Neural cell (in vitro differentiated cells): Measurements from ENCODE around the gene ZFC3H1. TPM values are rescaled to one million over a fixed set of nuclear protein-coding genes. Genes with fewer than 3 reads are reported as not detected.

Experiments
- H2AFZ ChIP-seq: fragments of 200-600, 300-800 bp; sonication (generic), shearing (Covaris generic); 2 replicates; pipeline ENCODE4 v1.6.0; 2014; ENCODE audit warnings: low read depth, mild to moderate bottlenecking, antibody characterized with exemption, low read length, moderate library complexity
- H3F3A ChIP-seq: fragments of 200-600 bp; shearing (Covaris generic); 2 replicates; pipeline ENCODE4 v1.6.1; 2016; ENCODE audit warnings: mild to moderate bottlenecking, moderate library complexity, mixed read lengths, antibody characterized with exemption, low read length; ENCODE audit not compliant: insufficient read depth, poor library complexity, severe bottlenecking
- H3K27ac ChIP-seq: fragments of 200-600, 300-800 bp; sonication (generic), shearing (Covaris generic); 2 replicates; pipeline ENCODE4 v1.5.1; 2014; ENCODE audit warnings: mild to moderate bottlenecking, low read length, moderate library complexity
- H3K27me3 ChIP-seq: fragments of 300-800, 200-600 bp; sonication (generic), shearing (Covaris generic); 2 replicates; pipeline ENCODE4 v1.6.0; 2014; ENCODE audit warnings: mild to moderate bottlenecking, low read depth, low read length, moderate library complexity; ENCODE audit not compliant: insufficient read depth
- H3K36me3 ChIP-seq: fragments of 300-800, 200-600 bp; sonication (generic), shearing (Covaris generic); 2 replicates; pipeline ENCODE4 v1.5.1; 2014; ENCODE audit warnings: mild to moderate bottlenecking, antibody characterized with exemption, low read length, moderate library complexity; ENCODE audit not compliant: insufficient read depth
- H3K4me2 ChIP-seq: fragments of 300-800, 200-600 bp; sonication (generic), shearing (Covaris generic); 2 replicates; pipeline ENCODE4 v1.6.0; 2014; ENCODE audit warnings: mild to moderate bottlenecking, low read length
- H3K4me3 ChIP-seq: fragments of 300-800, 200-600 bp; sonication (generic), shearing (Covaris generic); 2 replicates; pipeline ENCODE4 v1.5.1; 2014; ENCODE audit warnings: mild to moderate bottlenecking, low read length, moderate library complexity
- H3K79me2 ChIP-seq: fragments of 200-600 bp; shearing (Covaris generic); replicated peaks from 2 replicates; pipeline ENCODE4 v1.6.0; 2014; ENCODE audit warnings: mild to moderate bottlenecking, low read length, moderate library complexity; ENCODE audit not compliant: insufficient read depth
- H3K9ac ChIP-seq: fragments of 300-800, 200-600 bp; sonication (generic), shearing (Covaris generic); 2 replicates; pipeline ENCODE4 v1.6.1; 2016; ENCODE audit warnings: mild to moderate bottlenecking, low read length, mixed read lengths
- H3K9me2 ChIP-seq: fragments of 200-600 bp; shearing (Covaris generic); 2 replicates; pipeline ENCODE4 v1.6.1; 2016; ENCODE audit warnings: mild to moderate bottlenecking, low read length, mixed read lengths; ENCODE audit not compliant: insufficient read depth
- H3K9me3 ChIP-seq: fragments of 200-600, 300-800 bp; sonication (generic), shearing (Covaris generic); 2 replicates; pipeline ENCODE4 v1.6.1; 2016; ENCODE audit warnings: mild to moderate bottlenecking, mixed run types, low read length, moderate library complexity, mixed read lengths
- H4K20me1 ChIP-seq: fragments of 200-600 bp; shearing (Covaris generic); 2 replicates; pipeline ENCODE4 v1.6.1; 2016; ENCODE audit warnings: mild to moderate bottlenecking, mixed run types; ENCODE audit not compliant: insufficient read depth
- EP300 ChIP-seq: fragments of 450-650 bp; conservative IDR thresholded peaks from 2 replicates; pipeline ENCODE4 v1.6.1; 2014; ENCODE audit warnings: antibody characterized with exemption, mild to moderate bottlenecking, moderate library complexity; ENCODE audit not compliant: poor library complexity, severe bottlenecking
- EZH2 ChIP-seq: fragments of 200-600, 300-800 bp; shearing (Covaris generic), sonication (generic); IDR thresholded peaks from 2 replicates; pipeline ENCODE4 v1.6.1; 2014; ENCODE audit warnings: antibody characterized with exemption, low read length, borderline replicate concordance, mild to moderate bottlenecking; ENCODE audit not compliant: insufficient read depth, poor library complexity, severe bottlenecking
- MXI1 ChIP-seq: fragments of 450-650 bp; conservative IDR thresholded peaks from 2 replicates; pipeline ENCODE4 v1.6.1; 2014; ENCODE audit warnings: antibody characterized with exemption, mild to moderate bottlenecking; ENCODE audit not compliant: poor library complexity, severe bottlenecking
- POLR2AphosphoS5 ChIP-seq: IDR thresholded peaks from 2 replicates; pipeline ENCODE4 v1.6.1; 2012
- RAD21 ChIP-seq: fragments of 450-650 bp; conservative IDR thresholded peaks from 2 replicates; pipeline ENCODE4 v1.6.1; 2014; ENCODE audit warnings: antibody characterized with exemption, mild to moderate bottlenecking, moderate library complexity
- SMC3 ChIP-seq: fragments of 450-650 bp; conservative IDR thresholded peaks from 2 replicates; pipeline ENCODE4 v1.6.1; 2014; ENCODE audit warnings: antibody characterized with exemption, mild to moderate bottlenecking, moderate library complexity; ENCODE audit not compliant: poor library complexity
- TAF1 ChIP-seq: IDR thresholded peaks from 2 replicates; pipeline ENCODE4 v1.6.1; 2012; ENCODE audit warnings: low read depth
- polyA plus RNA-seq: library from polyadenylated mRNA; depleted of rRNA; stranded (reverse); fragments of >200 nt; gene quantifications from 2 replicates; pipeline ENCODE4 v1.2.3, GENCODE V29; 2014
- TF ChIP-seq, protein P1 (sequence below): fragments of 450-650 bp; IDR thresholded peaks from 2 replicates; pipeline ENCODE4 v1.5.1; 2014; ENCODE audit warnings: antibody characterized with exemption, mild to moderate bottlenecking, moderate library complexity; ENCODE audit not compliant: poor library complexity, severe bottlenecking
- TF ChIP-seq, protein P2 (sequence below): IDR thresholded peaks from 2 replicates; pipeline ENCODE4 v1.6.1; 2012; ENCODE audit warnings: borderline replicate concordance

ZFC3H1 gene
- polyA plus RNA-seq, 1 donor from 2014 or later, result 45.5 TPM

DNA sequence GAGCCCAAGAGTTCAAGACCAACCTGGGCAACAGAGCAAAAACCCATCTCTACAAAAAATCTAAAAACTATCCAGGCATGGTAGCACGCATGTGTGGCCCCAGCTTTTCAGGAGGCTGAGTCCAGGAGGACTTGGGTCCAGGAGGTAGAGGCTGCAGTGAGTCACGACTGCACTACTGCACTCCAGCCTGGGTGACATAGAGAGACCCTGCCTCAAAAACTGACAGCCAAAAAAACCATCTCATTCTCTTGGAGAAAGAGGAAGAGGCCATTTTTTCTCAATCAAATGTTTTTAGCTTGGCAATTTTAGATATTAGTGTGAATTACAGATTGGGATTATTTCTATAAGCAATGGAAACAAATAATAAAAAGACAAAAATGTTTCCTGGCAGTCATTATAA lies 38.2 kb downstream of the ZFC3H1 start:
- H2AFZ ChIP-seq, result no peak overlapping the region
- H3K9me2 ChIP-seq, result no peaks in the 10 kb centered on the region
- H4K20me1 ChIP-seq, result no peaks in the 10 kb centered on the region
- no peaks in the 10 kb centered on the region for H3K27me3 ChIP-seq
- no peaks in the 10 kb centered on the region for H3K79me2 ChIP-seq
- H3K36me3 ChIP-seq, result peaks cover 17% of the 10 kb centered on the region
- H3K4me2 ChIP-seq, result no peak overlapping the region
- H3K9ac ChIP-seq, result no peak overlapping the region
- no peaks in the 10 kb centered on the region for H3F3A ChIP-seq
- no peak overlapping the region for H3K27ac ChIP-seq
- H3K9me3 ChIP-seq, result no peaks in the 10 kb centered on the region
- TF ChIP-seq EZH2 (no peak), SMC3 (no peak), POLR2AphosphoS5 (no peak), TAF1 (no peak), MXI1 (no peak), RAD21 (no peak), EP300 (no peak)
- TF ChIP-seq, protein P1, sequence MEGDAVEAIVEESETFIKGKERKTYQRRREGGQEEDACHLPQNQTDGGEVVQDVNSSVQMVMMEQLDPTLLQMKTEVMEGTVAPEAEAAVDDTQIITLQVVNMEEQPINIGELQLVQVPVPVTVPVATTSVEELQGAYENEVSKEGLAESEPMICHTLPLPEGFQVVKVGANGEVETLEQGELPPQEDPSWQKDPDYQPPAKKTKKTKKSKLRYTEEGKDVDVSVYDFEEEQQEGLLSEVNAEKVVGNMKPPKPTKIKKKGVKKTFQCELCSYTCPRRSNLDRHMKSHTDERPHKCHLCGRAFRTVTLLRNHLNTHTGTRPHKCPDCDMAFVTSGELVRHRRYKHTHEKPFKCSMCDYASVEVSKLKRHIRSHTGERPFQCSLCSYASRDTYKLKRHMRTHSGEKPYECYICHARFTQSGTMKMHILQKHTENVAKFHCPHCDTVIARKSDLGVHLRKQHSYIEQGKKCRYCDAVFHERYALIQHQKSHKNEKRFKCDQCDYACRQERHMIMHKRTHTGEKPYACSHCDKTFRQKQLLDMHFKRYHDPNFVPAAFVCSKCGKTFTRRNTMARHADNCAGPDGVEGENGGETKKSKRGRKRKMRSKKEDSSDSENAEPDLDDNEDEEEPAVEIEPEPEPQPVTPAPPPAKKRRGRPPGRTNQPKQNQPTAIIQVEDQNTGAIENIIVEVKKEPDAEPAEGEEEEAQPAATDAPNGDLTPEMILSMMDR, result no peak
- TF ChIP-seq, protein P2, sequence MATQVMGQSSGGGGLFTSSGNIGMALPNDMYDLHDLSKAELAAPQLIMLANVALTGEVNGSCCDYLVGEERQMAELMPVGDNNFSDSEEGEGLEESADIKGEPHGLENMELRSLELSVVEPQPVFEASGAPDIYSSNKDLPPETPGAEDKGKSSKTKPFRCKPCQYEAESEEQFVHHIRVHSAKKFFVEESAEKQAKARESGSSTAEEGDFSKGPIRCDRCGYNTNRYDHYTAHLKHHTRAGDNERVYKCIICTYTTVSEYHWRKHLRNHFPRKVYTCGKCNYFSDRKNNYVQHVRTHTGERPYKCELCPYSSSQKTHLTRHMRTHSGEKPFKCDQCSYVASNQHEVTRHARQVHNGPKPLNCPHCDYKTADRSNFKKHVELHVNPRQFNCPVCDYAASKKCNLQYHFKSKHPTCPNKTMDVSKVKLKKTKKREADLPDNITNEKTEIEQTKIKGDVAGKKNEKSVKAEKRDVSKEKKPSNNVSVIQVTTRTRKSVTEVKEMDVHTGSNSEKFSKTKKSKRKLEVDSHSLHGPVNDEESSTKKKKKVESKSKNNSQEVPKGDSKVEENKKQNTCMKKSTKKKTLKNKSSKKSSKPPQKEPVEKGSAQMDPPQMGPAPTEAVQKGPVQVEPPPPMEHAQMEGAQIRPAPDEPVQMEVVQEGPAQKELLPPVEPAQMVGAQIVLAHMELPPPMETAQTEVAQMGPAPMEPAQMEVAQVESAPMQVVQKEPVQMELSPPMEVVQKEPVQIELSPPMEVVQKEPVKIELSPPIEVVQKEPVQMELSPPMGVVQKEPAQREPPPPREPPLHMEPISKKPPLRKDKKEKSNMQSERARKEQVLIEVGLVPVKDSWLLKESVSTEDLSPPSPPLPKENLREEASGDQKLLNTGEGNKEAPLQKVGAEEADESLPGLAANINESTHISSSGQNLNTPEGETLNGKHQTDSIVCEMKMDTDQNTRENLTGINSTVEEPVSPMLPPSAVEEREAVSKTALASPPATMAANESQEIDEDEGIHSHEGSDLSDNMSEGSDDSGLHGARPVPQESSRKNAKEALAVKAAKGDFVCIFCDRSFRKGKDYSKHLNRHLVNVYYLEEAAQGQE, result no peak
- no peak overlapping the region for H3K4me3 ChIP-seq

DNA sequence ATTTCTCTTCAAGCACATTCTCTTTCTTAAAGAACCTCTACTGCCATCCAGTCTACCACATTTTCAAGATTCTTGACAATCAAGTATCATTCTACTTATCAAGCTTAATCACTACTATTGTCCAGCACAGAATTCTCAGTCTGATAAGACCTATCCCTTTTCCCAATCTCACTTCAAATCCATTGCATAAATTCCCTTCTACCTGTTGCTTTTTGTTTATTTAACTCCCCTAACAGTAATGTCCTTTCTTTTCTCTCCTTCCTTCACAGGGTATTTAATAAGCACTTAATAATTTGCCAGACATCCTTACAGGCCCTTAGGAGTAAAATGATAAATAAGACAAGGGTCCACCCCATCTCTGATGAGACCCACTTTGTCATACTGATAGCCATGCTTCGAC lies 41.7 kb downstream of the ZFC3H1 start:
- Histone ChIP-seq H4K20me1 (no peaks in the 10 kb centered on the region), H3K36me3 (peaks cover 1% of the 10 kb centered on the region), H3K4me2 (no peak overlapping the region), H3K27ac (no peak overlapping the region), H3K9ac (no peak overlapping the region), H3K4me3 (no peak overlapping the region), H3K9me2 (no peaks in the 10 kb centered on the region), H3K79me2 (no peaks in the 10 kb centered on the region), H3K9me3 (no peaks in the 10 kb centered on the region), H2AFZ (no peak overlapping the region), H3F3A (no peaks in the 10 kb centered on the region), H3K27me3 (no peaks in the 10 kb centered on the region)
- TF ChIP-seq EP300, result no peak
- TF ChIP-seq POLR2AphosphoS5, result no peak
- TF ChIP-seq, protein P2, result no peak
- TF ChIP-seq, protein P1, result no peak
- TF ChIP-seq SMC3, result no peak
- TF ChIP-seq EZH2, result no peak
- TF ChIP-seq RAD21, result no peak
- TF ChIP-seq TAF1, result no peak
- no peak for TF ChIP-seq MXI1
